RCC 7860 (cell line): ENCODE results near the gene SOBP.
A peak's percentile ranks its signal among the peaks of the same experiment; 100 is the strongest.
"Not testable (repeated sequence)": the region's sequence is repeated elsewhere in the genome, so short reads cannot be mapped to it uniquely, and the experiment has no call there.

Experiments used
- DNase-seq: peaks from one replicate; pipeline ENCODE4 v3.0.0-alpha.2; 2015; ENCODE audit warnings: low spot score
- FAIRE-seq: peaks from 2 replicates; lab custom pipeline; 2012; peaks lifted over from hg19 to GRCh38; lab: Jason Lieb, UNC

Gene SOBP

GRCh38 chr6:107489636-107490565 lies at the start of gene SOBP:
TSS of gene SOBP (plus strand) at chr6:107490117. CDS start at chr6:107490617, 500 bp downstream.
- FAIRE-seq = no peak
- no peak for DNase-seq

GRCh38 chr6:107440936-107441335 lies 49.0 kb upstream of the SOBP start:
- FAIRE-seq (no peak), DNase-seq (no peak)

- FAIRE-seq = no peak
Measured at GRCh38 chr6:107441682-107442081, 48.2 kb upstream of the SOBP start.

GRCh38 chr6:107442938-107443607 lies 46.8 kb upstream of the SOBP start:
- FAIRE-seq (no peak), DNase-seq (no peak)

More at GRCh38 chr6:107441682-107442081, 48.2 kb upstream of the SOBP start:
- DNase-seq = no peak

GRCh38 chr6:107443608-107444267 lies 46.2 kb upstream of the SOBP start:
- FAIRE-seq = no peak
- DNase-seq = no peak

- DNase-seq (no peak), FAIRE-seq (no peak)
Measured at GRCh38 chr6:107444277-107444676, 45.6 kb upstream of the SOBP start.

- DNase-seq (no peak), FAIRE-seq (no peak)
Measured at GRCh38 chr6:107447663-107448216, 42.2 kb upstream of the SOBP start.

- FAIRE-seq = no peak
Measured at GRCh38 chr6:107448776-107449175, 41.1 kb upstream of the SOBP start.

GRCh38 chr6:107458672-107459282 lies 31.1 kb upstream of the SOBP start:
- FAIRE-seq (no peak), DNase-seq (peak; percentile 4)

More at GRCh38 chr6:107448776-107449175, 41.1 kb upstream of the SOBP start:
- no peak for DNase-seq

GRCh38 chr6:107459283-107460082 lies 30.4 kb upstream of the SOBP start, which contains the start of gene PDSS2:
TSS of gene PDSS2 (minus strand) at chr6:107459564. CDS start at chr6:107459285, 279 bp downstream.
- FAIRE-seq = peak; percentile 73

GRCh38 chr6:107460083-107460631 lies 29.8 kb upstream of the SOBP start:
- DNase-seq (no peak), FAIRE-seq (no peak)

More at GRCh38 chr6:107459283-107460082, 30.4 kb upstream of the SOBP start, which contains the start of gene PDSS2:
- DNase-seq = peak; percentile 90

- DNase-seq (no peak), FAIRE-seq (no peak)
Measured at GRCh38 chr6:107466062-107466461, 23.9 kb upstream of the SOBP start.

GRCh38 chr6:107470364-107470763 lies 19.6 kb upstream of the SOBP start:
- FAIRE-seq = no peak
- no peak for DNase-seq

GRCh38 chr6:107473660-107474059 lies 16.3 kb upstream of the SOBP start:
- no peak for FAIRE-seq
- no peak for DNase-seq

- not testable (repeated sequence) for FAIRE-seq, DNase-seq
Measured at GRCh38 chr6:107475360-107475759, 14.6 kb upstream of the SOBP start.

GRCh38 chr6:107475826-107476225 lies 14.1 kb upstream of the SOBP start:
- not testable (repeated sequence) for FAIRE-seq, DNase-seq

GRCh38 chr6:107479089-107479690 lies 10.7 kb upstream of the SOBP start:
- FAIRE-seq = no peak
- no peak for DNase-seq

- FAIRE-seq (no peak), DNase-seq (no peak)
Measured at GRCh38 chr6:107485157-107485556, 4.8 kb upstream of the SOBP start.
